PC-3 (cell line): ENCODE data around the gene PRLR.

Experiments used
- CTCF ChIP-seq: fragments of 300-600 bp; sonication (generic); conservative IDR thresholded peaks from 2 replicates; pipeline ENCODE4 v1.5.1; 2017; ENCODE audit warnings: antibody characterized with exemption, low read depth, mild to moderate bottlenecking, low read length
- EZH2 ChIP-seq: fragments of 300-600 bp; sonication (generic); IDR thresholded peaks from one replicate; pipeline ENCODE4 v1.6.1; 2017; ENCODE audit warnings: antibody characterized with exemption, mild to moderate bottlenecking, low read length; ENCODE audit not compliant: unreplicated experiment

GRCh38 chr5:35182910-35183535, 47.3 kb downstream of the PRLR start:
- TF ChIP-seq CTCF (peak; percentile 83), EZH2 (no peak)
